HCT116 (cell line): ENCODE results near the gene KTI12. TPM values are rescaled to one million over a fixed set of nuclear protein-coding genes. Genes with fewer than 3 reads are reported as not detected.

ENCODE experiments used
- ATAC-seq: fragments of 200-7000 bp; cut with Tn5 transposase; 2 replicates; pipeline ENCODE4 v1.9.1; 2020; ENCODE audit warnings: mild to moderate bottlenecking, moderate library complexity
- BruUV-seq: library from RNA; stranded (reverse); fragments of 400-500 nt; replicated peaks from 2 replicates; lab custom pipeline; 2021; lab: Mats Ljungman, UMichigan
- CTCF ChIA-PET: fragments of 300-600 bp; sonication (Branson Sonifier 250); formaldehyde crosslinking; loops from one replicate; lab custom pipeline; 2021; ENCODE audit warnings: antibody characterized with exemption; lab: Charles Lee
- POLR2A ChIA-PET: fragments of 300-600, 350-600 bp; sonication (Branson Sonifier 250); formaldehyde crosslinking; loops from one replicate; lab custom pipeline; 2021; ENCODE audit warnings: antibody characterized with exemption; lab: Charles Lee
- RAD21 ChIA-PET, 2 experiments: fragments of 300-600 bp; sonication (Branson Sonifier 250); formaldehyde crosslinking; loops; one replicate each; lab custom pipeline; 2023; ENCODE audit warnings: low total read pairs in 2 of 2; ENCODE audit not compliant: uncharacterized antibody in 2 of 2, unreplicated experiment in 2 of 2, low non-redundant PET in 1 of 2; lab: Charles Lee
- DNase-seq: peaks from one replicate; pipeline ENCODE4 v3.0.0-alpha.2; 2010; ENCODE audit warnings: low read depth, low spot score
- H2AFZ ChIP-seq: fragments of 200-600 bp; shearing (Covaris generic), sonication (generic); 2 replicates; pipeline ENCODE4 v1.6.1; 2017; ENCODE audit warnings: low read depth, mixed run types, mixed read lengths, antibody characterized with exemption, low read length; ENCODE audit not compliant: poor library complexity, severe bottlenecking
- H3K27ac ChIP-seq: 2 replicates; pipeline ENCODE4 v1.5.1; 2012; ENCODE audit warnings: low read depth, low read length
- H3K27me3 ChIP-seq: fragments of 200-600 bp; sonication (generic); 2 replicates; pipeline ENCODE4 v1.6.1; 2016; ENCODE audit warnings: mixed run types, low read length, mixed read lengths; ENCODE audit not compliant: insufficient read depth
- H3K36me3 ChIP-seq, 2 experiments: fragments of 200-500 bp in 1 of 2; fragments of 200-600 bp in 1 of 2; sonication (Bioruptor generic) in 1 of 2; sonication (generic) in 1 of 2; 2 replicates each; pipeline versions ENCODE4 v1.5.1 to v1.6.1; 2014 to 2016; ENCODE audit warnings: low read length in 2 of 2, inconsistent platforms in 1 of 2, mixed read lengths in 1 of 2, mixed run types in 1 of 2; ENCODE audit not compliant: insufficient read depth in 2 of 2, control insufficient read depth in 1 of 2
- H3K4me1 ChIP-seq, 2 experiments: fragments of 200-600 bp in 1 of 2; sonication (generic) in 1 of 2; 2 replicates each; pipeline versions ENCODE4 v1.5.1 to v1.6.1; 2012 to 2017; ENCODE audit warnings: low read length in 2 of 2, inconsistent platforms in 1 of 2, mild to moderate bottlenecking in 1 of 2, mixed read lengths in 1 of 2, mixed run types in 1 of 2, moderate library complexity in 1 of 2; ENCODE audit not compliant: insufficient read depth in 2 of 2, control insufficient read depth in 1 of 2
- H3K4me2 ChIP-seq: fragments of 200-600 bp; sonication (generic); 2 replicates; pipeline ENCODE4 v1.6.1; 2017; ENCODE audit warnings: mixed run types, low read length, mixed read lengths
- H3K4me3 ChIP-seq, 2 experiments: fragments of 200-600 bp in 1 of 2; sonication (generic) in 1 of 2; replicated peaks in 1 of 2; 2 replicates each; pipeline ENCODE4 v1.5.1; 2011 to 2016; ENCODE audit warnings: low read length in 2 of 2, control low read depth in 1 of 2, low read depth in 1 of 2, mild to moderate bottlenecking in 1 of 2, mixed read lengths in 1 of 2, mixed run types in 1 of 2
- H3K79me2 ChIP-seq: fragments of 200-600 bp; sonication (generic); 2 replicates; pipeline ENCODE4 v1.6.1; 2017; ENCODE audit warnings: mild to moderate bottlenecking, mixed run types, low read length, moderate library complexity, mixed read lengths; ENCODE audit not compliant: insufficient read depth
- H3K9ac ChIP-seq: fragments of 200-600 bp; sonication (generic); 2 replicates; pipeline ENCODE4 v1.6.1; 2016; ENCODE audit warnings: low read length, mixed read lengths
- H3K9me2 ChIP-seq: fragments of 200-600 bp; sonication (generic), shearing (Covaris generic); 2 replicates; pipeline ENCODE4 v1.6.1; 2017; ENCODE audit warnings: mixed run types, mild to moderate bottlenecking, moderate library complexity; ENCODE audit not compliant: insufficient read depth
- H3K9me3 ChIP-seq, 2 experiments: fragments of 200-500 bp in 1 of 2; fragments of 200-600 bp in 1 of 2; sonication (Bioruptor generic) in 1 of 2; sonication (generic) in 1 of 2; 2 replicates each; pipeline ENCODE4 v1.6.1; 2014 to 2017; ENCODE audit warnings: low read length in 2 of 2, mixed read lengths in 2 of 2, inconsistent platforms in 1 of 2, low read depth in 1 of 2, mild to moderate bottlenecking in 1 of 2, mixed run types in 1 of 2, moderate library complexity in 1 of 2; ENCODE audit not compliant: control insufficient read depth in 1 of 2, insufficient read depth in 1 of 2
- H4K20me1 ChIP-seq: fragments of 200-600 bp; sonication (generic), shearing (Covaris generic); 2 replicates; pipeline ENCODE4 v1.6.1; 2017; ENCODE audit warnings: mixed run types, mild to moderate bottlenecking, moderate library complexity; ENCODE audit not compliant: insufficient read depth
- ATF3 ChIP-seq: IDR thresholded peaks from 2 replicates; pipeline ENCODE4 v1.6.1; 2012
- ELF1 ChIP-seq: IDR thresholded peaks from 2 replicates; pipeline ENCODE4 v1.6.1; 2012; ENCODE audit warnings: low read depth, borderline replicate concordance
- JUND ChIP-seq: IDR thresholded peaks from 2 replicates; pipeline ENCODE4 v1.6.1; 2012
- POLR2A ChIP-seq: IDR thresholded peaks from 2 replicates; pipeline ENCODE4 v1.7.0; 2011; ENCODE audit warnings: borderline replicate concordance; ENCODE audit not compliant: insufficient read depth, insufficient read length; ENCODE audit errors: extremely low read depth
- REST ChIP-seq: IDR thresholded peaks from 2 replicates; pipeline ENCODE4 v1.6.1; 2012; ENCODE audit warnings: low read depth
- SP1 ChIP-seq: IDR thresholded peaks from 2 replicates; pipeline ENCODE4 v1.6.1; 2012; ENCODE audit warnings: low read depth
- ZNF274 ChIP-seq: fragments of 200-500 bp; sonication (Bioruptor generic); IDR thresholded peaks from 2 replicates; pipeline ENCODE4 v1.6.1; 2014; ENCODE audit warnings: mild to moderate bottlenecking, low read depth, low read length, inconsistent platforms
- intact Hi-C: fragments of 100-400 bp; cut with micrococcal nuclease; formaldehyde crosslinking; loops from 2 replicates; pipeline ENCODE4 v1.10.0; 2022
- total RNA-seq: library from RNA; stranded (reverse); gene quantifications from one replicate; pipeline ENCODE4 v1.2.1, GENCODE V29; 2021; ENCODE audit not compliant: unreplicated experiment

Gene KTI12
- total RNA-seq, 1 experiment from 2014 or later, result 8.2 TPM

- BruUV-seq, result no TSS peak
- RAD21 ChIA-PET, result no interaction called here
- no peak for ATAC-seq
- Histone ChIP-seq H3K79me2 (peaks cover 80% of the 10 kb centered on the region), H3K36me3 (peaks cover 9 to 18% of the 10 kb centered on the region in 2 experiments; a peak in 2 of 4 replicates), H3K4me3 (no peak overlapping the region), H2AFZ (no peak overlapping the region), H3K9me2 (no peaks in the 10 kb centered on the region), H4K20me1 (no peaks in the 10 kb centered on the region), H3K27ac (no peak overlapping the region), H3K9ac (no peak overlapping the region), H3K9me3 (no peaks in the 10 kb centered on the region), H3K4me1 (no peaks in the 10 kb centered on the region), H3K4me2 (no peak overlapping the region), H3K27me3 (no peaks in the 10 kb centered on the region)
- POLR2A ChIA-PET, result interaction anchor here (2.3 kb wide), 1 partner anchor 12 kb away, joined by 7 read pairs; no protein-coding TSS in a partner anchor
- no peak for DNase-seq
- CTCF ChIA-PET, result no interaction called here
- intact Hi-C loops, result no loop called here
- TF ChIP-seq JUND, result no peak
- TF ChIP-seq SP1, result no peak
- no peak for TF ChIP-seq POLR2A
- TF ChIP-seq ZNF274, result no peak
- TF ChIP-seq ATF3, result no peak
- no peak for TF ChIP-seq REST
- no peak for TF ChIP-seq ELF1
Measured at GRCh38 chr1:52072291-52072690, 38.7 kb upstream of the KTI12 start.
